ENCODE measurements around the gene CILP2.
A peak's percentile ranks its signal among the peaks of the same experiment; 100 is the strongest.

The CILP2 gene

DNA sequence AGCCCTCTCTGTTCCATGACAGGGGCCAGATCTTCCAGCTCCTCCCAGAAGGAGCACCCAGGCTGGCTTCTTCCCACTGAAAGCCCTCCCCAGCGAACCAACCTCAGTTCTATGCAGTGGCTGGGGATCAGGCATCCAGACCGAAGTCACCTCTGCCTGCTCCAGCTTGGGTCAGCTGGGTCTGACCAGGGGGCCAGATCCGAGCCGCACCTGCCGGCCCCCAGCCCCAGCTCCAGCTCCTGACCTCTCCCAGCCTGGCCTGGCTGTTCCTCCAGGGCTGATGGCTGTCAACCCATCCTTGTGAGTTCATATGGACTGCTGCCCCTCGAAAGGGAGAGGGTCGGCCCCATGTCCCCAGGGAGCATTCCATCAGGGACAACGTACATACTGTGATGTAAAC lies 30.7 kb upstream of the CILP2 start:
- no peak overlapping the region for H3K4me3 ChIP-seq (ENCODE audit: low read length)
- no peaks in the 10 kb centered on the region for H3K9me3 ChIP-seq (ENCODE audit: control insufficient read depth, insufficient read depth, low read length)
- DNase-seq (ENCODE audit: low read depth, low spot score) = no peak
- no peak overlapping the region for H3K27ac ChIP-seq (ENCODE audit: low read length)
- H3K4me1 ChIP-seq (ENCODE audit: control insufficient read depth, insufficient read depth, low read length) = no peaks in the 10 kb centered on the region
- WGBS (ENCODE audit: insufficient coverage, insufficient read length) = no CpG with 5 or more reads among the region's 8 CpGs
- H3K27me3 ChIP-seq (ENCODE audit: control insufficient read depth, insufficient read depth, low read length) = no peaks in the 10 kb centered on the region
- H3K36me3 ChIP-seq (ENCODE audit: control insufficient read depth, insufficient read depth, low read length) = peaks cover 20% of the 10 kb centered on the region

DNA sequence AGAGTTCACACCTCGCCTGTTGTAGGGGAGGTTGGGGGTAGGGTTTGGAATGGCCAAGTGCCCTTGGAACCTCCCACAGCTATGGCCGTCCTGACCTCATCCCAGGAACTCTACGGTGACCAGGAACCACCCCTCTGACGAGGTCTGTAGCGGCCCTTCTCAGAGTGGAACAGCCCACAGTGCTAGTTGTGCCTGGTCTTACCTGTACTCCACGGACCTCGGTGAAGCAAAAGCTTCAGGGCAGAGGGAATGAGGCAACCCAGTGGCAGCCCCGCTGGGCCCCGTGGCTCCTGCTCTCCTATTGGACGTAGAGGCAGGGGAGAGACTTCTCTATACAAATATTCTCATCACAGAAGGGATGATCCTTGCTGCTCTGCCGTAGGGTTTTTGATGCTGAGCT lies 29.8 kb upstream of the CILP2 start:
- Histone ChIP-seq H3K27ac (ENCODE audit: low read length) (no peak overlapping the region), H3K27me3 (ENCODE audit: control insufficient read depth, insufficient read depth, low read length) (no peaks in the 10 kb centered on the region), H3K4me3 (ENCODE audit: low read length) (no peak overlapping the region), H3K4me1 (ENCODE audit: control insufficient read depth, insufficient read depth, low read length) (no peaks in the 10 kb centered on the region), H3K36me3 (ENCODE audit: control insufficient read depth, insufficient read depth, low read length) (peaks cover 13% of the 10 kb centered on the region; the same call in 1 of the 2 replicates), H3K9me3 (ENCODE audit: control insufficient read depth, insufficient read depth, low read length) (no peaks in the 10 kb centered on the region)
- DNase-seq (ENCODE audit: low read depth, low spot score) = no peak
- no CpG with 5 or more reads among the region's 11 CpGs for WGBS (ENCODE audit: insufficient coverage, insufficient read length)

DNA sequence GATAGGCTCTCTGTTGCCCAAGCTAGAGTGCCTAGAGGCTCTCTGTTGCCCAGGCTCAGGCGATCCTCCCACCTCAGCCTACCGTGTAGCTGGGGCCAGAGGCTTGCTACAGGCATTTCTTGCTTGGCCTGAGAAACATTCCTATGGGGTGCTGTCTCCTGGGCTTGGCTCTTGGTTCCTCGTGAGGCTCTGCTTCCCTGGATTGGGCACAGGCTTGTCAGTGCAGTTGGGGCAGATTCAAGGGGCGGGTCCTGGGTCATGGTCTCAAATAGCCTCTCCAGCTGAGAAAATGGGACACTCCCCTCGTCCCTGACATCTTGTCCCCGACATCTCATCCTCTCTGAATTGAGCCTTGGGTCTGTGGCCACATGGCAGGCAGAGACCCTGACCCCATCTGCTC lies 27.6 kb upstream of the CILP2 start:
- Histone ChIP-seq H3K4me3 (ENCODE audit: low read length) (no peak overlapping the region), H3K4me1 (ENCODE audit: control insufficient read depth, insufficient read depth, low read length) (no peaks in the 10 kb centered on the region), H3K27me3 (ENCODE audit: control insufficient read depth, insufficient read depth, low read length) (no peaks in the 10 kb centered on the region), H3K36me3 (ENCODE audit: control insufficient read depth, insufficient read depth, low read length) (peaks cover 12% of the 10 kb centered on the region; the same call in 1 of the 2 replicates), H3K27ac (ENCODE audit: low read length) (no peak overlapping the region), H3K9me3 (ENCODE audit: control insufficient read depth, insufficient read depth, low read length) (no peaks in the 10 kb centered on the region)
- no peak for DNase-seq (ENCODE audit: low read depth, low spot score)
- WGBS (ENCODE audit: insufficient coverage, insufficient read length) = no CpG with 5 or more reads among the region's 6 CpGs

DNA sequence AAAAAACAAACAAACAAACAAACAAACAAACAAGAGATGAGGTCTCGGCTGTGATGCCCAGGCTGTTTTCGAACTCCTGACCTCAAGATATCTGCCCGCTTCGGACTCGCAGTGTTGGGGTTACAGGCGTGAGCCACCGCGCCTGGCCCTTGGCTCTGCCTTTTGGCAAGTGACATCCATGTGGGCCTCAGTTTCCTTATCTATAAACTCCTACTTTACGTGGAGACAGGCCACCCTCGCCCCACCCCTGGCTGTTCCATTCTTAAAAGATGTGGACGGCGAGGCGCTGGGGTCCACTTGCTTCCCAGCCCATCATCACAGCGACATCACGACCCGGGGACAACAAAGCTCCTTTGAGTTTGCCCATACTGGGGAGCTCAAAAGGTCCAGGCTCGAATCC lies 24.4 kb upstream of the CILP2 start:
- no CpG with 5 or more reads among the region's 17 CpGs for WGBS (ENCODE audit: insufficient coverage, insufficient read length)
- no peak for DNase-seq (ENCODE audit: low read depth, low spot score)
- no peak overlapping the region for H3K27ac ChIP-seq (ENCODE audit: low read length)
- H3K4me1 ChIP-seq (ENCODE audit: control insufficient read depth, insufficient read depth, low read length) = no peaks in the 10 kb centered on the region
- H3K9me3 ChIP-seq (ENCODE audit: control insufficient read depth, insufficient read depth, low read length) = no peaks in the 10 kb centered on the region
- H3K36me3 ChIP-seq (ENCODE audit: control insufficient read depth, insufficient read depth, low read length) = peaks cover 3% of the 10 kb centered on the region; the same call in 1 of the 2 replicates
- no peaks in the 10 kb centered on the region for H3K27me3 ChIP-seq (ENCODE audit: control insufficient read depth, insufficient read depth, low read length)
- no peak overlapping the region for H3K4me3 ChIP-seq (ENCODE audit: low read length)

DNA sequence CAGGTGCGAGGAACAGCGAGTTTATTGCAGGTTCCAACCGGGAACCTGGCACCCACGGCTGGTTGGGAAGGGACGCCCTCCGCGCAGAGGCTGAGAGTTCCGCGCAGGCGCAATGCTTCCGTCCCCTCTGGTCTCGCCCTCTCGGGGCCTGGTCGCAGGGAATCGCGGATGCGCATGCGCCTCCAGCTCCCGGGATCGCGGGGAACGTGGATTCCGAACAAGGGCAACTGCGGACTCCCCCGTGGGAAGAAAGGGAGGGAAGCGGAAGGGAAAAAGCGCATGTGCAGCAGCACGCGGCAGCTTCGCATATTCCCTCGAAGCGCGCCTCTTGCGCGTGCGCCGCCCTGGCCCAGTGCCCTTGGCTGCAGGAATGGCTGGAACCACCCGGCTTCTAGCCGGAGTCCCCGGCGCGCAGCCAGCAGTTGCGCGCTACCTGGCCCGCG lies 23.8 kb upstream of the CILP2 start:
- H3K9me3 ChIP-seq (ENCODE audit: control insufficient read depth, insufficient read depth, low read length) = no peaks in the 10 kb centered on the region
- H3K27me3 ChIP-seq (ENCODE audit: control insufficient read depth, insufficient read depth, low read length) = no peaks in the 10 kb centered on the region
- no peak for DNase-seq (ENCODE audit: low read depth, low spot score)
- no peak overlapping the region for H3K4me3 ChIP-seq (ENCODE audit: low read length)
- WGBS (ENCODE audit: insufficient coverage, insufficient read length) = no CpG with 5 or more reads among the region's 46 CpGs
- no peak overlapping the region for H3K27ac ChIP-seq (ENCODE audit: low read length)
- no peaks in the 10 kb centered on the region for H3K4me1 ChIP-seq (ENCODE audit: control insufficient read depth, insufficient read depth, low read length)
- peaks cover 3% of the 10 kb centered on the region; the same call in 1 of the 2 replicates for H3K36me3 ChIP-seq (ENCODE audit: control insufficient read depth, insufficient read depth, low read length)

DNA sequence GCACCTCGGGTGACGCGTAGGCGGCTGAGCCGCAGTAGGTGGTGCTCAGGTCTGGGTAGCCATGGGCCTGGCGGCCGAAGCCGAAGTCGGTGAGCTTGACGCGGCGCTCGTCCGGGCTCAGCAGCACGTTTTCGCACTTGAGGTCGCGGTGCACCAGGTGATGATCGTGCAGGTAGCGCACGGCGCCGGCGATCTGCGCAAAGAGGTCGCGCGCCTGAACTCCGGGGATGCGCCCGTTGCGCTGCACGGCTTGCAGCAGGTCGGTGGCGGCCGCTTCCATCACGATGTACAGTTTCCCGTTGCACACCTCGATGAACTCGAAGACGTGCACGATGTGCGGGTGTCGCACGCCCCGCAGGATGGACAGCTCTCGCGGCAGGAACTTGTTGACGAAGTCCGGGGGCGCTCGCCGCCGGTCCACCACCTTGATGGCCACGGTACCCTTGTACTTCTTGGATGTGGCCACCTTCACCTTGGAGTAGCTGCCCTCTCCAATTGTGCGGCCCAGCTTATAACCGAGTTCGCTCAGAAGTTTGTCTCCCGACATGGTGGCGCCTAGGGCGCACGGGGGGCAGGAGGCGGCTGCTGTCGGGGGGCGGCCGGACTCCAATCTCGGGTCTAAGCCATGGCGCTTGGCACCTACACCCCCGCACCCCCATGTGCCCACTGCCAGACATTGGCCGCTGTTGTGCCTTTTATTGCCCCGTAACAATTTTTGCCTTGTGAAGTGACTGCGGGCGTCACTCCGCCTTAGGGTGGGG lies 23.0 kb upstream of the CILP2 start, which contains the start of gene TSSK6:
Gene TSSK6 (minus strand): TSS at position 668 of the 761 bp plus-strand sequence. CDS start 121 bp downstream, at position 547.
- DNase-seq (ENCODE audit: low read depth, low spot score) = no peak
- peaks cover 7% of the 10 kb centered on the region; the same call in 1 of the 2 replicates for H3K36me3 ChIP-seq (ENCODE audit: control insufficient read depth, insufficient read depth, low read length)
- peak within 1 kb of the TSS; percentile 75 for H3K4me3 ChIP-seq (ENCODE audit: low read length)
- WGBS (ENCODE audit: insufficient coverage, insufficient read length) = no CpG with 5 or more reads among the region's 74 CpGs
- H3K4me1 ChIP-seq (ENCODE audit: control insufficient read depth, insufficient read depth, low read length) = no peaks in the 10 kb centered on the region
- H3K27ac ChIP-seq (ENCODE audit: low read length) = no peak within 1 kb of the TSS
- no peaks in the 10 kb centered on the region for H3K27me3 ChIP-seq (ENCODE audit: control insufficient read depth, insufficient read depth, low read length)
- no peaks in the 10 kb centered on the region for H3K9me3 ChIP-seq (ENCODE audit: control insufficient read depth, insufficient read depth, low read length)

DNA sequence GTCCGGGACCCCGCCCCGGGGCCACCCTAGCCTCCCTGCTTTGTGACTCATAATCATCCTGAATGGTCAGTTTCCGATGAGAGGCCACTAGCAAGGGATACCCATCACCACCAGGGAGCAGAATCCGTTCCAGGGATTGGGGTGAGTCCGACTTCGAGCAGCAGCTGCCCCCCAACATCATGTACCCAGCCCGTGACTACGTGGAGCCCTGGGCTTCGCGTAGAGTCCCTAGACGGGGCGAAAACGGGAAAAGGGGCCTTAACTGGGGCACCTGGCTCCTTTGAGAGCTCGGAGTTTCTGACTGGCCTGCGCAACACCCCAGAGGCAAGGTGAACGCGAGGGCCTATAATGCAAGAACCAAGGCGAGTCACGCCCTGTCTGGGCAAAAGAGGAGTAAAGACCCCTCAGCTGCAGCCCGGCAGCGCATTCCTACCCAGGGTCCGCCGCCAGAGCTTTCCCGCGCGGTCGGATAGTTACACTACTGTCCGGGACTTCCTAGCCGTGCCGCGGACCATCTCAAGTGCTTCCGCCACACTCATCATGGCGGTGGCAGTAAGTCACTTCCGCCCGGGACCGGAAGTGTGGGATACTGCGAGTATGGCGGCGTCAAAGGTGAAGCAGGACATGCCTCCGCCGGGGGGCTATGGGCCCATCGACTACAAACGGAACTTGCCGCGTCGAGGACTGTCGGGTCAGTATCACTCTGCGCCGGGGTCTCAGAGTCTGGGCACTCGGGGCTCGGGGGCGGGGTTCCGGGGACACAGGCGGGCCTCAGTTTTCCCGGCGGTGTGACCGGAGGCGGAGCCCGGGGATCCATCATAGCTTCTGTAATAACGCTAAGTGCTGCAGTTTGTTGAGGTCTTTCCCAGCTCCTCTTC lies 22.2 kb upstream of the CILP2 start, which contains the start of gene NDUFA13:
Gene NDUFA13 (plus strand): TSS at position 584 of the 878 bp plus-strand sequence. CDS start 14 bp downstream, at position 598.
- H3K27me3 ChIP-seq (ENCODE audit: control insufficient read depth, insufficient read depth, low read length) = no peaks in the 10 kb centered on the region
- H3K36me3 ChIP-seq (ENCODE audit: control insufficient read depth, insufficient read depth, low read length) = peaks cover 9% of the 10 kb centered on the region; the same call in 1 of the 2 replicates
- H3K9me3 ChIP-seq (ENCODE audit: control insufficient read depth, insufficient read depth, low read length) = no peaks in the 10 kb centered on the region
- no CpG with 5 or more reads among the region's 61 CpGs for WGBS (ENCODE audit: insufficient coverage, insufficient read length)
- peak within 1 kb of the TSS; percentile 75 for H3K4me3 ChIP-seq (ENCODE audit: low read length)
- no peaks in the 10 kb centered on the region for H3K4me1 ChIP-seq (ENCODE audit: control insufficient read depth, insufficient read depth, low read length)
- peak; percentile 93 for DNase-seq (ENCODE audit: low read depth, low spot score)
- no peak within 1 kb of the TSS for H3K27ac ChIP-seq (ENCODE audit: low read length)

DNA sequence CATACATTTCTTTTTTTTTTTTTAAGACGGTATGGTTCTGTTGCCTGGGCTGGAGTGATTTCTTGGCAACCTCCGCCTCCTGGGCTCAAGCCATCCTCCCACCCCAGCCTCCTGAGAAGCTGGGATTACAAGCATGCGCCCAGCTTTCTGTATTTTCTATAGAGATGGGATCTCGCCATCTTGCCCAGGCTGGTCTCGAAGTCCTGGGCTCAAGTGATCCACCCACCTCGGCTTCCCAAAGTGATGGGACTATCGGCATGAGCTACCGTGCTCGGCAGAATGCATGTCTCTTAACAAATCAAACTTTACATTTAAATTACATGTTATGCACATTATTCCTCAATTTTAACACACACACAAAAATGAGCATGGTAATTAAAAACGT lies 20.8 kb upstream of the CILP2 start:
- WGBS (ENCODE audit: insufficient coverage, insufficient read length) = no CpG with 5 or more reads among the region's 10 CpGs
- Histone ChIP-seq H3K27me3 (ENCODE audit: control insufficient read depth, insufficient read depth, low read length) (no peaks in the 10 kb centered on the region), H3K4me1 (ENCODE audit: control insufficient read depth, insufficient read depth, low read length) (no peaks in the 10 kb centered on the region), H3K4me3 (ENCODE audit: low read length) (no peak overlapping the region), H3K36me3 (ENCODE audit: control insufficient read depth, insufficient read depth, low read length) (peaks cover 9% of the 10 kb centered on the region; the same call in 1 of the 2 replicates), H3K9me3 (ENCODE audit: control insufficient read depth, insufficient read depth, low read length) (no peaks in the 10 kb centered on the region; the same call in 1 of the 2 replicates), H3K27ac (ENCODE audit: low read length) (no peak overlapping the region)
- DNase-seq (ENCODE audit: low read depth, low spot score) = no peak

DNA sequence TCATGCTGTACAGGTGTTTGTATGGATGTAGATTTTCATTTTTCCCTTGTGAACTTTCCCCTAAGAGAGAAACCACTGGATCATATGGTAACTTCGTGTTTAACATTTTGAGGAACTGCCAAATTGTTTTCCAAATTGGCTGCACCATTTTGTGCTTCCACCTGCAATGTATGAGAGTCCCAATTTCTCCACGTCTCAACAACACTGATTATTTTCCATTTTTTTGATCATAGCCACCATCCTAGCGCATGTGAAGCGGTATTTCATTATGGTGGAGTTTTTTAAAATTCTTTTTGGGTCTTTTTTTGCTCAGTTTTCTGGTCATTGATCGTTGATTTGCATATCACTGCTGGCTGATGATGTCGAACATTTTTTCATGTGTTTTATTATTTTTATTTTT lies 17.1 kb upstream of the CILP2 start:
- H3K27me3 ChIP-seq (ENCODE audit: control insufficient read depth, insufficient read depth, low read length) = no peaks in the 10 kb centered on the region
- H3K36me3 ChIP-seq (ENCODE audit: control insufficient read depth, insufficient read depth, low read length) = peaks cover 8% of the 10 kb centered on the region; the same call in 1 of the 2 replicates
- no CpG with 5 or more reads among the region's 6 CpGs for WGBS (ENCODE audit: insufficient coverage, insufficient read length)
- H3K4me3 ChIP-seq (ENCODE audit: low read length) = no peak overlapping the region
- H3K9me3 ChIP-seq (ENCODE audit: control insufficient read depth, insufficient read depth, low read length) = no peaks in the 10 kb centered on the region; the same call in 1 of the 2 replicates
- no peak for DNase-seq (ENCODE audit: low read depth, low spot score)
- 0 out of 2 replicates have a peak, but pooled peaks cover 2% of the 10 kb centered on the region for H3K4me1 ChIP-seq (ENCODE audit: control insufficient read depth, insufficient read depth, low read length)
- no peak overlapping the region for H3K27ac ChIP-seq (ENCODE audit: low read length)

DNA sequence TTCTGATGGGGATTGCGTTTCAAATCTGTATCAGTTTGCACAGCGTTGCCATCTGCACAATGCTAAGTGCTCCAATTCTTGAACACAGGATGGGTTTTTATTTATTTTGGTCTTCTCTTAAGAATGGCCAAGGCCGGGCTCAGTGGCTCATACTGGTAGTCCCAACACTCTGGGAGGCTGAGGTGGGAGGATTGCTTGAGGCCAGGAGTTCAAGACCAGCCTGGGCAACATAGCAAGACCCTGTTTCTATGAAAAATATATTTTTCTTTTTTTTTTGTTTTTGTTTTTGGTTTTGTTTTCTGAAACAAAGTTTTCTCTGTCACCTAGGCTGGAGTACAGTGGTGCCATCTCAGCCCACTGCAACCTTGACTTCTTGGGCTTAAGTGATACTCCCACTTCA lies 14.9 kb upstream of the CILP2 start:
- H3K27me3 ChIP-seq (ENCODE audit: control insufficient read depth, insufficient read depth, low read length) = no peaks in the 10 kb centered on the region
- H3K9me3 ChIP-seq (ENCODE audit: control insufficient read depth, insufficient read depth, low read length) = no peaks in the 10 kb centered on the region; the same call in 1 of the 2 replicates
- no peak overlapping the region for H3K27ac ChIP-seq (ENCODE audit: low read length)
- peaks cover 14% of the 10 kb centered on the region for H3K36me3 ChIP-seq (ENCODE audit: control insufficient read depth, insufficient read depth, low read length)
- no CpG with 5 or more reads among the region's 3 CpGs for WGBS (ENCODE audit: insufficient coverage, insufficient read length)
- H3K4me1 ChIP-seq (ENCODE audit: control insufficient read depth, insufficient read depth, low read length) = 0 out of 2 replicates have a peak, but pooled peaks cover 2% of the 10 kb centered on the region
- no peak for DNase-seq (ENCODE audit: low read depth, low spot score)
- H3K4me3 ChIP-seq (ENCODE audit: low read length) = no peak overlapping the region
